ENCODE measurements around the gene EOLA2.

The EOLA2 gene

DNA sequence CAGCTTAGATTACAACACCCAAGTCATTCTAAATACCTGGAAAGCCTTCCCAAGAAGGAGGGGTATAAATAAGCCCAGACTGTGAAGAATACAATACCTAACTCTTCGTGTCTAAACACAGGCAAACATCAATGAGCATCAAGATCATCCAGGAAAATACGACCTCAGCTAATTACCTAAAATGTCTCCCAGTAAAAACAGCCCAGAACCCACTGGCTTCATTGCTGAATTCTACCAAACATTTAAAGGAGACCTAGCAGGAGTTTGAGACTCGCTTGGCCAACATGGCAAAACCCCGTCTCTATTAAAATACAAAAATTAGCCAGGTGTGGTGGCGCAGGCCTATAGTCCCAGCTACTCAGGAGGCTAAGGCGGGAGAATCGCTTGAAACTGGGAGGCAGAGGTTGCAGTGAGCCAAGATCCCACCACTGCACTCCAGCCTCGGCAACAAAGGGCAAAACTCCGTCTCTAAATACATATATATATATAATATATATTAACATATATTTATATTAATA, 28.1 kb downstream of the EOLA2 start:
- TF ChIP-seq, protein P1, sequence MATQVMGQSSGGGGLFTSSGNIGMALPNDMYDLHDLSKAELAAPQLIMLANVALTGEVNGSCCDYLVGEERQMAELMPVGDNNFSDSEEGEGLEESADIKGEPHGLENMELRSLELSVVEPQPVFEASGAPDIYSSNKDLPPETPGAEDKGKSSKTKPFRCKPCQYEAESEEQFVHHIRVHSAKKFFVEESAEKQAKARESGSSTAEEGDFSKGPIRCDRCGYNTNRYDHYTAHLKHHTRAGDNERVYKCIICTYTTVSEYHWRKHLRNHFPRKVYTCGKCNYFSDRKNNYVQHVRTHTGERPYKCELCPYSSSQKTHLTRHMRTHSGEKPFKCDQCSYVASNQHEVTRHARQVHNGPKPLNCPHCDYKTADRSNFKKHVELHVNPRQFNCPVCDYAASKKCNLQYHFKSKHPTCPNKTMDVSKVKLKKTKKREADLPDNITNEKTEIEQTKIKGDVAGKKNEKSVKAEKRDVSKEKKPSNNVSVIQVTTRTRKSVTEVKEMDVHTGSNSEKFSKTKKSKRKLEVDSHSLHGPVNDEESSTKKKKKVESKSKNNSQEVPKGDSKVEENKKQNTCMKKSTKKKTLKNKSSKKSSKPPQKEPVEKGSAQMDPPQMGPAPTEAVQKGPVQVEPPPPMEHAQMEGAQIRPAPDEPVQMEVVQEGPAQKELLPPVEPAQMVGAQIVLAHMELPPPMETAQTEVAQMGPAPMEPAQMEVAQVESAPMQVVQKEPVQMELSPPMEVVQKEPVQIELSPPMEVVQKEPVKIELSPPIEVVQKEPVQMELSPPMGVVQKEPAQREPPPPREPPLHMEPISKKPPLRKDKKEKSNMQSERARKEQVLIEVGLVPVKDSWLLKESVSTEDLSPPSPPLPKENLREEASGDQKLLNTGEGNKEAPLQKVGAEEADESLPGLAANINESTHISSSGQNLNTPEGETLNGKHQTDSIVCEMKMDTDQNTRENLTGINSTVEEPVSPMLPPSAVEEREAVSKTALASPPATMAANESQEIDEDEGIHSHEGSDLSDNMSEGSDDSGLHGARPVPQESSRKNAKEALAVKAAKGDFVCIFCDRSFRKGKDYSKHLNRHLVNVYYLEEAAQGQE (IDR thresholded peaks at IDR 0.05; ENCODE audit: insufficient read depth in 1 of 2, low read depth in 2 of 2, low read length in 2 of 2): no peak
- no peak for TF ChIP-seq SIN3A (IDR thresholded peaks at IDR 0.05; ENCODE audit: borderline replicate concordance, insufficient read depth, low read length)

- no peak for TF ChIP-seq POLR2AphosphoS5 (IDR thresholded peaks at IDR 0.05; ENCODE audit: low read depth, low read length)
Measured at GRCh38 chrX:149909324-149910177, 28.7 kb downstream of the EOLA2 start.

DNA sequence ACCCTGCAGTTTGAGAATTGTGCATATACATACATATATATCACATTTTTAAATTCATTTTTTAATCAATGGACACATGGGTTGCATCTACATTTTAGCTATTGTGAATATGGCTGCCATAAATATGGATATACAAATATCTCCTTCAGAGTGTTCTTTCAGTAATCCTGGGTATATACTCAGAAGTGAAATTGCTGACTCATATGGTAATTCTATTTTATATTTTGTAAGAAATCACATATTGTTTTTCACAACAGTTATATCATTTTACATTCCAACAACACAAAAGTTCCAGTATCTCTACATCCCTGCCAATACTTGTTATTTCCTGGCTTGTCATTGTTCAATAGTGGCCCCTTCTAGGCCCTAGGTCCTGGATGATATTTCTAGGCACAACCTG, 29.6 kb downstream of the EOLA2 start:
- TF ChIP-seq POLR2AphosphoS5 (IDR thresholded peaks at IDR 0.05; ENCODE audit: low read depth, low read length) (no peak), SIN3A (IDR thresholded peaks at IDR 0.05; ENCODE audit: borderline replicate concordance, insufficient read depth, low read length) (no peak), TAF1 (IDR thresholded peaks at IDR 0.05; ENCODE audit: borderline replicate concordance, insufficient read depth, low read length) (no peak), FOXP2 (optimal IDR thresholded peaks at IDR 0.05; ENCODE audit: borderline replicate concordance, extremely low read depth, extremely low read length, insufficient read depth) (no peak)
- TF ChIP-seq, protein P1 (IDR thresholded peaks at IDR 0.05; ENCODE audit: insufficient read depth in 1 of 2, low read depth in 2 of 2, low read length in 2 of 2): no peak

- no peak for TF ChIP-seq TAF1 (IDR thresholded peaks at IDR 0.05; ENCODE audit: borderline replicate concordance, insufficient read depth, low read length)
- TF ChIP-seq FOXP2 (optimal IDR thresholded peaks at IDR 0.05; ENCODE audit: borderline replicate concordance, extremely low read depth, extremely low read length, insufficient read depth): no peak
- TF ChIP-seq, protein P1 (IDR thresholded peaks at IDR 0.05; ENCODE audit: insufficient read depth in 1 of 2, low read depth in 2 of 2, low read length in 2 of 2): no peak
- no peak for TF ChIP-seq POLR2AphosphoS5 (IDR thresholded peaks at IDR 0.05; ENCODE audit: low read depth, low read length)
- TF ChIP-seq SIN3A (IDR thresholded peaks at IDR 0.05; ENCODE audit: borderline replicate concordance, insufficient read depth, low read length): no peak
Measured at GRCh38 chrX:149908308-149908707, 30.0 kb downstream of the EOLA2 start.

- TF ChIP-seq, protein P1 (IDR thresholded peaks at IDR 0.05; ENCODE audit: insufficient read depth in 1 of 2, low read depth in 2 of 2, low read length in 2 of 2): no peak
- TF ChIP-seq FOXP2 (optimal IDR thresholded peaks at IDR 0.05; ENCODE audit: borderline replicate concordance, extremely low read depth, extremely low read length, insufficient read depth): no peak
- TF ChIP-seq SIN3A (IDR thresholded peaks at IDR 0.05; ENCODE audit: borderline replicate concordance, insufficient read depth, low read length): no peak
- TF ChIP-seq POLR2AphosphoS5 (IDR thresholded peaks at IDR 0.05; ENCODE audit: low read depth, low read length): no peak
- TF ChIP-seq TAF1 (IDR thresholded peaks at IDR 0.05; ENCODE audit: borderline replicate concordance, insufficient read depth, low read length): no peak
Measured at GRCh38 chrX:149903889-149904748, 34.2 kb downstream of the EOLA2 start.

All from PFSK-1 (cell line).